HepG2 (cell line): Measurements from ENCODE around the gene C22orf15. TPM values are rescaled to one million over a fixed set of nuclear protein-coding genes. Genes with fewer than 3 reads are reported as not detected.

ENCODE experiments used
- ATAC-seq: fragments of 200-7000 bp; cut with Tn5 transposase; 3 replicates; pipeline ENCODE4 v1.9.1; 2020; ENCODE audit warnings: mild to moderate bottlenecking, moderate library complexity
- BruUV-seq: library from RNA; stranded (reverse); fragments of 400-500 nt; replicated peaks from 2 replicates; lab custom pipeline; 2021; lab: Mats Ljungman, UMichigan
- CTCF ChIA-PET: fragments of 300-600 bp; formaldehyde crosslinking; extraction: SDS; loops from one replicate; lab custom pipeline; 2021; ENCODE audit warnings: low total read pairs, inconsistent platforms, low intra/inter-chr PET ratio; lab: Yijun Ruan, JAX
- POLR2A ChIA-PET: fragments of 350-600 bp; sonication (Branson Sonifier 250); formaldehyde crosslinking; loops from one replicate; lab custom pipeline; 2020; ENCODE audit warnings: antibody characterized with exemption, inconsistent platforms; lab: Yijun Ruan, JAX
- DNase-seq: peaks from one replicate; pipeline ENCODE4 v3.0.0-alpha.2; 2015; ENCODE audit warnings: low spot score
- FAIRE-seq: peaks from 3 replicates; lab custom pipeline; 2011; peaks lifted over from hg19 to GRCh38; lab: Jason Lieb, UNC
- H2AFZ ChIP-seq: one replicate; pipeline ENCODE4 v1.6.1; 2011; ENCODE audit warnings: low read length, inconsistent platforms
- H3K27ac ChIP-seq: fragments of 300-600 bp; 3 replicates; pipeline ENCODE4 v1.8.0; 2011; ENCODE audit warnings: mixed run types, mild to moderate bottlenecking, mixed read lengths, low read length, inconsistent platforms; ENCODE audit not compliant: insufficient read depth; ENCODE audit errors: extremely low read length
- H3K27me3 ChIP-seq, 2 experiments: fragments of 200-600 bp in 1 of 2; 2 replicates in 1 of 2; 3 replicates in 1 of 2; pipeline versions ENCODE4 v1.6.0 to v1.8.0; 2011; ENCODE audit warnings: low read length in 2 of 2, mild to moderate bottlenecking in 2 of 2, moderate library complexity in 2 of 2, inconsistent platforms in 1 of 2; ENCODE audit not compliant: insufficient read depth in 2 of 2, control insufficient read depth in 1 of 2
- H3K36me3 ChIP-seq, 2 experiments: fragments of 200-600 bp in 1 of 2; replicated peaks in 1 of 2; 2 replicates in 1 of 2; 3 replicates in 1 of 2; pipeline versions ENCODE4 v1.5.1 to v1.8.0; 2011; ENCODE audit warnings: low read length in 2 of 2, inconsistent platforms in 1 of 2; ENCODE audit not compliant: insufficient read depth in 2 of 2, control insufficient read depth in 1 of 2
- H3K4me1 ChIP-seq: 2 replicates; pipeline ENCODE4 v1.5.1; 2012; ENCODE audit warnings: low read length, inconsistent platforms; ENCODE audit not compliant: insufficient read depth
- H3K4me2 ChIP-seq: 2 replicates; pipeline ENCODE4 v1.6.0; 2011; ENCODE audit warnings: low read depth, low read length, inconsistent platforms
- H3K4me3 ChIP-seq, 3 experiments: fragments of 200-600 bp in 1 of 3; sonication (generic), shearing (Covaris generic) in 1 of 3; replicated peaks in 1 of 3; 2 replicates each; pipeline ENCODE4 v1.5.1; 2011 to 2016; ENCODE audit warnings: low read length in 3 of 3, inconsistent platforms in 2 of 3, low read depth in 2 of 3, mild to moderate bottlenecking in 2 of 3, control low read depth in 1 of 3, mixed read lengths in 1 of 3; ENCODE audit not compliant: insufficient read depth in 1 of 3
- H3K79me2 ChIP-seq: one replicate; pipeline ENCODE4 v1.6.1; 2011; ENCODE audit warnings: low read length, inconsistent platforms; ENCODE audit not compliant: insufficient read depth
- H3K9ac ChIP-seq: 2 replicates; pipeline ENCODE4 v1.6.0; 2011; ENCODE audit warnings: mild to moderate bottlenecking, low read depth, low read length, inconsistent platforms; ENCODE audit not compliant: insufficient read depth
- H3K9me3 ChIP-seq: 2 replicates; pipeline ENCODE4 v1.5.1; 2012; ENCODE audit warnings: mild to moderate bottlenecking, low read length
- H4K20me1 ChIP-seq: 2 replicates; pipeline ENCODE4 v1.6.0; 2011; ENCODE audit warnings: inconsistent platforms, mild to moderate bottlenecking, low read length, moderate library complexity; ENCODE audit not compliant: insufficient read depth
- HOXA5 ChIP-seq: sonication (generic); formaldehyde crosslinking; IDR thresholded peaks from 2 replicates; pipeline ENCODE4 v1.4.0; 2020; ENCODE audit warnings: missing genetic modification reagents
- SP2 ChIP-seq: sonication (generic); formaldehyde crosslinking; IDR thresholded peaks from 2 replicates; pipeline ENCODE4 v1.5.1; 2020; ENCODE audit warnings: mild to moderate bottlenecking, missing genetic modification reagents
- TMF1 ChIP-seq: sonication (generic); formaldehyde crosslinking; IDR thresholded peaks from 2 replicates; pipeline ENCODE4 v1.8.1; 2022; ENCODE audit warnings: low read depth, missing genetic modification reagents
- TP53 ChIP-seq: sonication (generic); formaldehyde crosslinking; conservative IDR thresholded peaks from 2 replicates; pipeline ENCODE4 v1.4.0; 2020; ENCODE audit warnings: missing genetic modification reagents
- ZNF354B ChIP-seq: sonication (generic); formaldehyde crosslinking; IDR thresholded peaks from 2 replicates; pipeline ENCODE4 v1.8.0; 2022; ENCODE audit warnings: mild to moderate bottlenecking, missing genetic modification reagents
- ZNF451 ChIP-seq: sonication (generic); formaldehyde crosslinking; IDR thresholded peaks from 2 replicates; pipeline ENCODE4 v1.5.0; 2020; ENCODE audit warnings: mild to moderate bottlenecking, missing genetic modification reagents
- ZNF564 ChIP-seq: sonication (generic); formaldehyde crosslinking; IDR thresholded peaks from 2 replicates; pipeline ENCODE4 v1.8.1; 2023; ENCODE audit warnings: mild to moderate bottlenecking, missing genetic modification reagents
- ZNF720 ChIP-seq: sonication (generic); formaldehyde crosslinking; IDR thresholded peaks from 2 replicates; pipeline ENCODE4 v1.4.0; 2020; ENCODE audit warnings: missing genetic modification reagents
- ZNF749 ChIP-seq: sonication (generic); formaldehyde crosslinking; IDR thresholded peaks from 2 replicates; pipeline ENCODE4 v1.8.0; 2022; ENCODE audit warnings: mild to moderate bottlenecking, missing genetic modification reagents, moderate library complexity, borderline replicate concordance
- WGBS: methylation state at CpG from one replicate; pipeline ENCODE4 v1.1.6; 2017; ENCODE audit warnings: low lambda C conversion rate; 5-methylcytosine and 5-hydroxymethylcytosine counted together
- in situ Hi-C: cut with HindIII; loops from 2 replicates; pipeline ENCODE4 v1.10.0; 2017; ENCODE audit warnings: low pct_unique_long_range_greater_than_20kb; ENCODE audit not compliant: extremely low pct_ligation_motif_present
- intact Hi-C: fragments of 100-400 bp; cut with micrococcal nuclease; formaldehyde crosslinking; loops from one replicate; pipeline ENCODE4 v1.10.0; 2022; ENCODE audit not compliant: unreplicated experiment
- polyA plus RNA-seq, 8 experiments: library from polyadenylated mRNA; depleted of rRNA in 3 of 8; stranded (reverse) in 7 of 8; unstranded in 1 of 8; fragments of >200 nt; fragmentation: Illumina TruSeq in 4 of 8; extraction: Trizol in 4 of 8; gene quantifications; 2 replicates each; pipeline versions ENCODE4 v1.2.1 to v1.2.3, GENCODE V29; 2011 to 2016; ENCODE audit warnings: low read depth in 4 of 8, missing spikeins in 1 of 8, mixed read lengths in 1 of 8; ENCODE audit not compliant: insufficient read depth in 1 of 8
- total RNA-seq, 5 experiments: library from RNA; depleted of rRNA; stranded (reverse); fragments of >200 nt; fragmentation: Illumina TruSeq; extraction: Trizol; gene quantifications; 2 replicates each; pipeline ENCODE4 v1.2.3, GENCODE V29; 2016; ENCODE audit warnings: low read depth in 1 of 5
- TF ChIP-seq, protein P1 (sequence below): sonication (generic); formaldehyde crosslinking; IDR thresholded peaks from 2 replicates; pipeline ENCODE4 v1.5.1; 2020; ENCODE audit warnings: missing genetic modification reagents, mild to moderate bottlenecking, borderline replicate concordance
- TF ChIP-seq, protein P2 (sequence below): sonication (generic); formaldehyde crosslinking; IDR thresholded peaks from 2 replicates; pipeline ENCODE4 v1.9.0; 2022; ENCODE audit warnings: missing genetic modification reagents, mild to moderate bottlenecking, borderline replicate concordance
- TF ChIP-seq, protein P3 (sequence below): sonication (generic); formaldehyde crosslinking; IDR thresholded peaks from 2 replicates; pipeline ENCODE4 v1.9.0; 2021; ENCODE audit warnings: mild to moderate bottlenecking, missing genetic modification reagents

The C22orf15 gene
- total and polyA plus RNA-seq, 2 of the 13 experiments (the other 11 are each of a cell fraction or from before 2014, with no cell fraction given): not detected

DNA sequence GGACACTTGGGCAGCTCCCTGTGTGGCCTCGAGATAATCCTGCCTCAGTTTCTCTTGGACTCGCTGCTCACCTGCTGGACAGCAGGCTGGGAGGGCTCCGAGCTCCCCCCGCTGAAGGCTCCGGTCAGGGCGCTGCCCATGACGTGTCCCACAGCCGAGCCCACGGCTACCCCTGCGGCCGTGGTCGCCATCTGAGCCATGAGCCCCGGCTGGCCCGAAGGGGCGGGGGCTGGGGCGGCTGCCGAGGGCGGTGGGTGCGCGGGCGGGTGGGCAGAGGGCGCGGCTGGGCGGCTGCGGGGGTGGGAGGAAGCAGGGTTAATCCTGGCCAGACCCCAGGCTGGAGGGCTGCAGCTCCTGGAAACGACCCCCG lies 4.5 kb downstream of the C22orf15 start:
- Histone ChIP-seq H4K20me1 (no peaks in the 10 kb centered on the region), H3K36me3 (peaks cover 0 to 1% of the 10 kb centered on the region in 2 experiments; a peak in 2 of 5 replicates), H3K4me1 (peaks cover 74% of the 10 kb centered on the region), H3K79me2 (peaks cover 7% of the 10 kb centered on the region), H3K4me3 (peak overlapping the region; percentile 64 to 98 (median 81)), H2AFZ (no peak overlapping the region)
- ATAC-seq (peak; percentile 4), FAIRE-seq (no peak)
- POLR2A ChIA-PET: interaction anchor here (0.6 to 6.9 kb wide), 17 partner anchors 7 to 139 kb away, joined by 3 to 89 read pairs (median 6); partner anchors contain the start of genes MIF, SLC2A11, SMARCB1 and VPREB3
- in situ Hi-C loops: no loop called here
- intact Hi-C loops: loop anchor here (5.0 kb wide), 1 partner anchor 80 kb away; no protein-coding TSS in a partner anchor
- no TSS peak for BruUV-seq
- TF ChIP-seq ZNF354B (CRISPR knock-in tag) (0 out of 2 replicates have a peak, but pooled peaks have one; percentile 7), HOXA5 (CRISPR knock-in tag) (no peak), ZNF451 (0 out of 2 replicates have a peak, but pooled peaks have one; percentile 45), ZNF720 (CRISPR knock-in tag) (no peak), TP53 (CRISPR knock-in tag) (0 out of 2 replicates have a peak, but pooled peaks have one; percentile 8), ZNF564 (CRISPR knock-in tag) (0 out of 2 replicates have a peak, but pooled peaks have one; percentile 11), TMF1 (CRISPR knock-in tag) (peak; percentile 11; the same call in 1 of the 2 replicates), ZNF749 (CRISPR knock-in tag) (0 out of 2 replicates have a peak, but pooled peaks have one; percentile 15), SP2 (CRISPR knock-in tag) (peak; percentile 26; the same call in 1 of the 2 replicates)
- TF ChIP-seq, protein P1, sequence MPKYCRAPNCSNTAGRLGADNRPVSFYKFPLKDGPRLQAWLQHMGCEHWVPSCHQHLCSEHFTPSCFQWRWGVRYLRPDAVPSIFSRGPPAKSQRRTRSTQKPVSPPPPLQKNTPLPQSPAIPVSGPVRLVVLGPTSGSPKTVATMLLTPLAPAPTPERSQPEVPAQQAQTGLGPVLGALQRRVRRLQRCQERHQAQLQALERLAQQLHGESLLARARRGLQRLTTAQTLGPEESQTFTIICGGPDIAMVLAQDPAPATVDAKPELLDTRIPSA (CRISPR knock-in tag): peak; percentile 45; the same call in 1 of the 2 replicates
- TF ChIP-seq, protein P2, sequence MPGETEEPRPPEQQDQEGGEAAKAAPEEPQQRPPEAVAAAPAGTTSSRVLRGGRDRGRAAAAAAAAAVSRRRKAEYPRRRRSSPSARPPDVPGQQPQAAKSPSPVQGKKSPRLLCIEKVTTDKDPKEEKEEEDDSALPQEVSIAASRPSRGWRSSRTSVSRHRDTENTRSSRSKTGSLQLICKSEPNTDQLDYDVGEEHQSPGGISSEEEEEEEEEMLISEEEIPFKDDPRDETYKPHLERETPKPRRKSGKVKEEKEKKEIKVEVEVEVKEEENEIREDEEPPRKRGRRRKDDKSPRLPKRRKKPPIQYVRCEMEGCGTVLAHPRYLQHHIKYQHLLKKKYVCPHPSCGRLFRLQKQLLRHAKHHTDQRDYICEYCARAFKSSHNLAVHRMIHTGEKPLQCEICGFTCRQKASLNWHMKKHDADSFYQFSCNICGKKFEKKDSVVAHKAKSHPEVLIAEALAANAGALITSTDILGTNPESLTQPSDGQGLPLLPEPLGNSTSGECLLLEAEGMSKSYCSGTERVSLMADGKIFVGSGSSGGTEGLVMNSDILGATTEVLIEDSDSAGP (CRISPR knock-in tag): no peak
- TF ChIP-seq, protein P3, sequence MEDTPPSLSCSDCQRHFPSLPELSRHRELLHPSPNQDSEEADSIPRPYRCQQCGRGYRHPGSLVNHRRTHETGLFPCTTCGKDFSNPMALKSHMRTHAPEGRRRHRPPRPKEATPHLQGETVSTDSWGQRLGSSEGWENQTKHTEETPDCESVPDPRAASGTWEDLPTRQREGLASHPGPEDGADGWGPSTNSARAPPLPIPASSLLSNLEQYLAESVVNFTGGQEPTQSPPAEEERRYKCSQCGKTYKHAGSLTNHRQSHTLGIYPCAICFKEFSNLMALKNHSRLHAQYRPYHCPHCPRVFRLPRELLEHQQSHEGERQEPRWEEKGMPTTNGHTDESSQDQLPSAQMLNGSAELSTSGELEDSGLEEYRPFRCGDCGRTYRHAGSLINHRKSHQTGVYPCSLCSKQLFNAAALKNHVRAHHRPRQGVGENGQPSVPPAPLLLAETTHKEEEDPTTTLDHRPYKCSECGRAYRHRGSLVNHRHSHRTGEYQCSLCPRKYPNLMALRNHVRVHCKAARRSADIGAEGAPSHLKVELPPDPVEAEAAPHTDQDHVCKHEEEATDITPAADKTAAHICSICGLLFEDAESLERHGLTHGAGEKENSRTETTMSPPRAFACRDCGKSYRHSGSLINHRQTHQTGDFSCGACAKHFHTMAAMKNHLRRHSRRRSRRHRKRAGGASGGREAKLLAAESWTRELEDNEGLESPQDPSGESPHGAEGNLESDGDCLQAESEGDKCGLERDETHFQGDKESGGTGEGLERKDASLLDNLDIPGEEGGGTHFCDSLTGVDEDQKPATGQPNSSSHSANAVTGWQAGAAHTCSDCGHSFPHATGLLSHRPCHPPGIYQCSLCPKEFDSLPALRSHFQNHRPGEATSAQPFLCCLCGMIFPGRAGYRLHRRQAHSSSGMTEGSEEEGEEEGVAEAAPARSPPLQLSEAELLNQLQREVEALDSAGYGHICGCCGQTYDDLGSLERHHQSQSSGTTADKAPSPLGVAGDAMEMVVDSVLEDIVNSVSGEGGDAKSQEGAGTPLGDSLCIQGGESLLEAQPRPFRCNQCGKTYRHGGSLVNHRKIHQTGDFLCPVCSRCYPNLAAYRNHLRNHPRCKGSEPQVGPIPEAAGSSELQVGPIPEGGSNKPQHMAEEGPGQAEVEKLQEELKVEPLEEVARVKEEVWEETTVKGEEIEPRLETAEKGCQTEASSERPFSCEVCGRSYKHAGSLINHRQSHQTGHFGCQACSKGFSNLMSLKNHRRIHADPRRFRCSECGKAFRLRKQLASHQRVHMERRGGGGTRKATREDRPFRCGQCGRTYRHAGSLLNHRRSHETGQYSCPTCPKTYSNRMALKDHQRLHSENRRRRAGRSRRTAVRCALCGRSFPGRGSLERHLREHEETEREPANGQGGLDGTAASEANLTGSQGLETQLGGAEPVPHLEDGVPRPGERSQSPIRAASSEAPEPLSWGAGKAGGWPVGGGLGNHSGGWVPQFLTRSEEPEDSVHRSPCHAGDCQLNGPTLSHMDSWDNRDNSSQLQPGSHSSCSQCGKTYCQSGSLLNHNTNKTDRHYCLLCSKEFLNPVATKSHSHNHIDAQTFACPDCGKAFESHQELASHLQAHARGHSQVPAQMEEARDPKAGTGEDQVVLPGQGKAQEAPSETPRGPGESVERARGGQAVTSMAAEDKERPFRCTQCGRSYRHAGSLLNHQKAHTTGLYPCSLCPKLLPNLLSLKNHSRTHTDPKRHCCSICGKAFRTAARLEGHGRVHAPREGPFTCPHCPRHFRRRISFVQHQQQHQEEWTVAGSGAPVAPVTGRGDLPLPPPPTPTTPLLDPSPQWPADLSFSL (CRISPR knock-in tag): no peak
- TF ChIP-seq, all 625 proteins: peak for 8
- H3K4me2 ChIP-seq: peak overlapping the region; percentile 99
- DNase-seq: no peak
- no peaks in the 10 kb centered on the region for H3K27me3 ChIP-seq
- WGBS: 20% methylated on average over 1 of the region's 27 CpGs
- H3K27ac ChIP-seq: peak overlapping the region; percentile 88
- no peaks in the 10 kb centered on the region for H3K9me3 ChIP-seq
- peak overlapping the region; percentile 79 for H3K9ac ChIP-seq
- CTCF ChIA-PET: interaction anchor here (1.1 to 2.6 kb wide), 3 partner anchors 22 to 82 kb away, joined by 3 to 34 read pairs (median 18); no protein-coding TSS in a partner anchor
